Activated CD4-positive, alpha-beta memory T cell treated with anti-CD3 and anti-CD28 coated beads for 36 hours (primary cell): ENCODE measurements around the gene PPM1H. TPM values are rescaled to one million over a fixed set of nuclear protein-coding genes. Genes with fewer than 3 reads are reported as not detected.

Experiments
- CTCF ChIA-PET: fragments of 350-600 bp; sonication (Branson Sonifier 250); formaldehyde crosslinking; loops from one replicate; lab custom pipeline; 2021; ENCODE audit warnings: antibody characterized with exemption, inconsistent platforms; lab: Charles Lee
- POLR2A ChIA-PET: fragments of 350-600 bp; sonication (Branson Sonifier 250); formaldehyde crosslinking; loops from one replicate; lab custom pipeline; 2021; ENCODE audit warnings: antibody characterized with exemption; lab: Charles Lee
- DNase-seq: peaks from one replicate; pipeline ENCODE4 v3.0.0-alpha.2; 2020
- H3K27ac Mint-ChIP-seq: one replicate; pipeline ENCODE4 v1.8.0; 2021; ENCODE audit warnings: mixed read lengths
- H3K27me3 Mint-ChIP-seq: one replicate; pipeline ENCODE4 v1.8.0; 2021; ENCODE audit warnings: mixed read lengths
- H3K36me3 Mint-ChIP-seq: one replicate; pipeline ENCODE4 v1.8.0; 2021; ENCODE audit warnings: mixed read lengths
- H3K4me1 Mint-ChIP-seq: one replicate; pipeline ENCODE4 v1.8.0; 2021; ENCODE audit warnings: low read depth, mixed read lengths
- H3K4me3 Mint-ChIP-seq: one replicate; pipeline ENCODE4 v1.8.0; 2021; ENCODE audit warnings: mild to moderate bottlenecking, mixed read lengths
- H3K9me3 Mint-ChIP-seq: one replicate; pipeline ENCODE4 v1.8.0; 2021; ENCODE audit warnings: mixed read lengths
- intact Hi-C: fragments of 100-400 bp; cut with micrococcal nuclease; formaldehyde crosslinking; loops from one replicate; pipeline ENCODE4 v1.15.1; 2023
- total RNA-seq, 2 experiments: library from RNA; stranded (reverse); gene quantifications; one replicate each; pipeline ENCODE4 v1.2.3, GENCODE V29; 2021

Gene PPM1H
- total RNA-seq, 2 experiments from 2014 or later, result not detected

DNA sequence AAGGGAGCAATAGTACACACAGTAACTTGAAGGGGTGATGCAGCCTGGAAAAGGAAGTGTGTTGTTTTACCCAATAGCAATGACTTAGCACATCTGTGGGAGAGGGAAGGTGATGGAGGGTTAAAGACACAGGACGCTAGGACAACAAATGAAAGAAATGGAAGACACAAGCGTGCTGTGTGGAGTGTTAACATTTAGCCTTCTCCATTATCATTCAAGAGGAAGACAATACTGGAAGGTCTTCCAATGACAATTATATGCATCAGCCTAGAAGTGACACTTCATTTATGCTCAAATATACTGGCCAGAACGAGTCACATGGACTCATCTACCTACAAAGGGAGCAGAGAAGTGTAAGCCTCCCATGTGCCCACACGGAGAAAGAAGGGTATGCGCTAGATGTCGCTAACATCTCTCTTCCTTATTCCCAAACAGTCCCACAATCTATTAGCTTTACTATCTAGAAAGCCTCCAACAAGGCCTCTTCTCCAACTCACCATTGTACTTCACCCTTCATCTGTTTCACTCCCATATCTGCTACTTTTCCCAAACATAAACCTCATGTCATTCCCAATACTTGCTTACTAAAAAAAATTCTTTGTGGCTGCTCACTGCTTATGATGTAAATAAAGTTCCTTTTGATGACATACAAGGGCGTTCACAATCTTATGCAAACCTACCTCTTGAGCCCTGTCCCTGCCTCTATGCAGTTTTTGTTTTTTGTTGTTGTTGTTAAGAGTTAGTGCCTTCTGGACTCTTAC, 20.3 kb downstream of the PPM1H start:
- H3K36me3 Mint-ChIP-seq, result no peaks in the 10 kb centered on the region
- peaks cover 6% of the 10 kb centered on the region for H3K27me3 Mint-ChIP-seq
- no peaks in the 10 kb centered on the region for H3K9me3 Mint-ChIP-seq
- no peak overlapping the region for H3K27ac Mint-ChIP-seq
- ChIA-PET CTCF (no interaction called here), POLR2A (no interaction called here)
- H3K4me1 Mint-ChIP-seq, result no peaks in the 10 kb centered on the region
- intact Hi-C loops, result no loop called here
- H3K4me3 Mint-ChIP-seq, result no peak overlapping the region
- DNase-seq, result no peak

DNA sequence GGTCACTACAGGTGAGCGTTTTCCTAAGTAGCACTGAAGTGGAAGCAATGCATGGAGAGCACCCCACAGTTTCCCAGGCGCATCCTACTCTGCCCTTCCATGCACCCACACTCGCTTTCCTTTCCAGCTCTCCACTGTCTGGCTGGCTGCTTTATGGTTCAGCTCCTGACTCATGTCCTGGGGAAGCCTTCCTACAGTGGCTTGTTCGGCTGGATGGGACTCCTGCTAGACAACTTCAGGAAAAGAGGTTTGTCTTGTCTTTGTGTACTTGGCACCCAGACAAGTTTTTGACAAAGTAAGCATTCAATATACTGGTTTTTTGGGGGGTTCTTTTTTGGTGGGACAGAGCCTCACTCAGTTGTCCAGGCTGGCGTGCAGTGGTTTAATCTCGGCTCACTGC, 21.6 kb downstream of the PPM1H start:
- Mint-ChIP-seq H3K4me3 (no peak overlapping the region), H3K4me1 (no peaks in the 10 kb centered on the region), H3K27ac (no peak overlapping the region), H3K36me3 (no peaks in the 10 kb centered on the region), H3K27me3 (peaks cover 1% of the 10 kb centered on the region), H3K9me3 (no peaks in the 10 kb centered on the region)
- POLR2A ChIA-PET, result no interaction called here
- no peak for DNase-seq
- intact Hi-C loops, result no loop called here
- CTCF ChIA-PET, result no interaction called here

DNA sequence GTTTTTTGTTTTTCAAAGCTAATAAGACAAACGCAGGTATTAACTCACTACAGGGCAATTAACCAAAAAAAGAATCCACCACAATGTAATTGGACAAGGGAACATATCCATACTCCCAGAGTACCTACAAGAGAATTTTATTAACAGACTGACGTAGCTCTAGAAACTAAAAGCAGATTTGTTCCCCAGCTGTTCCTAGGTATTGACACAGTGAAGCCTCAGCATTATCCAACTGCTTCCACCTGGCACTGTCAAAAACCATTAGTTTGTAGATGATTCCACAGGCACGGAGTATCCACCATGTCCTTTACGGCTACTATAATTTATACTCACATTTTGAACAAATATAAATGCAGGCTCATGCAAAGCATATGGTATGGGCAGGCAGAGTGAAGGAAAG, 22.3 kb downstream of the PPM1H start:
- Mint-ChIP-seq H3K4me3 (no peak overlapping the region), H3K27me3 (peaks cover 1% of the 10 kb centered on the region), H3K36me3 (no peaks in the 10 kb centered on the region), H3K9me3 (no peaks in the 10 kb centered on the region), H3K27ac (no peak overlapping the region), H3K4me1 (no peaks in the 10 kb centered on the region)
- DNase-seq, result no peak
- intact Hi-C loops, result no loop called here
- ChIA-PET CTCF (no interaction called here), POLR2A (no interaction called here)

DNA sequence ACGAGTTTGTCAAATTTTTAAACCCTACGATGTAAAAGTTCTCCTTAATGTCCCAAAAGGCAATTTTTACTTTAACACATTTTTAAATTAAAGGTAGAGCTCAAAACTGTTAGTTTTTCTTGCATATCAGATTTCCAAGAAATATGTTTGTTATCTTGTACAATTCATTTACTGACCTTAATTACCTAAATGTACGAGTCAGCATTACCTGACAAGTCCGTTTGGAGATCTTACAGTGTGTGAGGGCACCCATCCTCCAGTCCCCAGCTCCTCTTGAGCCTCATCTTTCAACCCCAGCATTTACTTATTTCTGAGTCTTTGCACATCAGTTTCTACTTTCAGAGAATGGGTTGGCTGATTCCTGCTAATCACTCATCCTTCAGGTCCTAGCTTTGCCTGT, 23.7 kb downstream of the PPM1H start:
- no peaks in the 10 kb centered on the region for H3K36me3 Mint-ChIP-seq
- H3K27ac Mint-ChIP-seq, result no peak overlapping the region
- H3K27me3 Mint-ChIP-seq, result peaks cover 1% of the 10 kb centered on the region
- intact Hi-C loops, result no loop called here
- no peak overlapping the region for H3K4me3 Mint-ChIP-seq
- no peaks in the 10 kb centered on the region for H3K4me1 Mint-ChIP-seq
- no peaks in the 10 kb centered on the region for H3K9me3 Mint-ChIP-seq
- no peak for DNase-seq
- POLR2A ChIA-PET, result no interaction called here
- CTCF ChIA-PET, result no interaction called here

DNA sequence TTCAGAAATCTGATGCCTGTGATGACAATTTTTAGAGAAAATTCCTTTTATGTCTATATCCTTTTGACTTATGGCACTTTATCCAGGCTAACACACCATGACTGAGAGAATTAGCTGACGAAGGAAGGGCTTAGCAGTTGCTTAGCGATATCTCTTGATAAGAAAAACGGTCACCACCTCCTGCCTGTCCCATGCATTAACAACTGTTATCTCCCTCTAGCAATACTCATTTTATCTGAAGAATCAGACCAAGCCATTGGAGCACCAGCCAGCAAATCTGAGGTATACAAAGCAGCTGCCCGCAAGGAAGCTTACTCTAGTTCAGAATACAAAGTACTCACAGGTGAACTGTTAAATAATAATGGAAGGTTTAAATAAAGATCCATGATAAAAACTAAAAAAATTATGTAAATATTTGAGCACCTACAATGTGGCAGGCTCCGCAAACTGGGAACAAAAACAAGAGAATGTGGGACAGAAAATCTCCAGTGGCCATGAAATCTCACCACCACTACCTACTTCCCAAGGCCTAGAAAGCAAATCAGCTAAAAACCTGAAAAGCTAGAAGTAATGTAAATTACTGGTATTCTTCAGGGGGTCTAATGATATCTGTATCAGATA, 24.3 kb downstream of the PPM1H start:
- no peaks in the 10 kb centered on the region for H3K36me3 Mint-ChIP-seq
- CTCF ChIA-PET, result no interaction called here
- H3K27me3 Mint-ChIP-seq, result no peaks in the 10 kb centered on the region
- no peaks in the 10 kb centered on the region for H3K4me1 Mint-ChIP-seq
- DNase-seq, result no peak
- no peaks in the 10 kb centered on the region for H3K9me3 Mint-ChIP-seq
- intact Hi-C loops, result no loop called here
- POLR2A ChIA-PET, result no interaction called here
- no peak overlapping the region for H3K4me3 Mint-ChIP-seq
- no peak overlapping the region for H3K27ac Mint-ChIP-seq

DNA sequence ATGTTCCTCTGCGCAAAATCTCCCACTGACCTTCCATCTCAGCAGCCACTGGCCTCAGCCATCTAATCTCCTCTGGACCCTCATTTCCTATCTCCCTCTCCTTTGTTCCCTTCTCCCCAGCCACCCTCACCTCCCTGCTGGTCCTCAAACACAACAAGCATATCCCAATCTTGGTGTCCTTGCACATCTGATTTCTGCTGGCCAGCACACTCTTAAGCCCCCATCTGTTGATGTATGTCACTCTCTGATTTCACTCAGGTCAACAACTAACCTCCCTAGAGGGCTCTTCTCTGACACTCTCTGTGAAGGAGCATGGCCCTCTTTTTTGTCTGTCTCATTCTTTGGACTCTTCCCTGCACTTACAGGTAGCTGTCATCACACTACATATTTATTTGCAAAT, 25.6 kb downstream of the PPM1H start:
- POLR2A ChIA-PET, result no interaction called here
- no peaks in the 10 kb centered on the region for H3K36me3 Mint-ChIP-seq
- no peak overlapping the region for H3K27ac Mint-ChIP-seq
- intact Hi-C loops, result no loop called here
- no peak overlapping the region for H3K4me3 Mint-ChIP-seq
- no peak for DNase-seq
- CTCF ChIA-PET, result no interaction called here
- peaks cover 1% of the 10 kb centered on the region for H3K27me3 Mint-ChIP-seq
- H3K4me1 Mint-ChIP-seq, result no peaks in the 10 kb centered on the region
- H3K9me3 Mint-ChIP-seq, result no peaks in the 10 kb centered on the region

DNA sequence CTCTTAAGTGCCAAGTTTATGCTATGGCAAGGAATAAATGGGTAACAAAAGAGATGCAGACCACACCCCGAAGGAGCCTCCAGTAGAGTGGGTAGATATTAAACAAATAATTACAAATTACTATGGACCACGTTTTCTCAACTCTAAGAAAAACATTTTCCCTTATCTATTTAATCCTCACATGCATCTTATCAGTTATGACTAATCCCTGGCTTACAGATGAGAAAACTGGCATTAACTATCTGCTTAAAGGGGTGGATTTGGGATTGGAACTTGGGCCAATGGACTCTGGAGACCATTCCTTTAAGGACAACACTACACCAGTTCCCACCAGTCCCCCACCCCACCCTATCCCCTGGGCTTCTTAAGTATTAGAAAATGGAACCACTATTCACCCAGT, 26.3 kb downstream of the PPM1H start:
- H3K36me3 Mint-ChIP-seq, result no peaks in the 10 kb centered on the region
- H3K4me3 Mint-ChIP-seq, result no peak overlapping the region
- ChIA-PET CTCF (no interaction called here), POLR2A (no interaction called here)
- no peaks in the 10 kb centered on the region for H3K4me1 Mint-ChIP-seq
- DNase-seq, result no peak
- intact Hi-C loops, result no loop called here
- no peaks in the 10 kb centered on the region for H3K9me3 Mint-ChIP-seq
- H3K27ac Mint-ChIP-seq, result no peak overlapping the region
- peaks cover 2% of the 10 kb centered on the region for H3K27me3 Mint-ChIP-seq

DNA sequence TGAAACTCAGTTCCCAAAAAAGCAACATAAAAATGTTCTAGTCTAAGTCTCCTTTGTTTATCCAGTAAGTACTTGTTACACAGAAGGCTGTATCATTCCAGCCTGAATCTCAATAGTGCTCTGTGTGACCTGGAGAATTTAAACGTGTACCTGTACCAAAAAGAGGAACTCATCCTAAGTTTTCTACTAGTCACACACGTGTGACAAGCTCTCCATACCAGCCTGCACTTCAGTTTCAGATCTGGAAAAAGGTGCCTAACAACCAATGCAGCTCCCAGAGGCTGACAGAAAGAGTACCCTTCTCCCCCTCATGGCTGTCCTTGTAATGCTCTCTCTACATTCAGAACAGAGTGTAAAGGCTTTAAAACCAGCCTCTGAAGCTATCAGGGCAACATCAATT, 27.4 kb downstream of the PPM1H start:
- no peaks in the 10 kb centered on the region for H3K36me3 Mint-ChIP-seq
- no peaks in the 10 kb centered on the region for H3K9me3 Mint-ChIP-seq
- no peak overlapping the region for H3K4me3 Mint-ChIP-seq
- H3K27me3 Mint-ChIP-seq, result peaks cover 2% of the 10 kb centered on the region
- no peaks in the 10 kb centered on the region for H3K4me1 Mint-ChIP-seq
- intact Hi-C loops, result no loop called here
- no peak for DNase-seq
- POLR2A ChIA-PET, result no interaction called here
- CTCF ChIA-PET, result no interaction called here
- no peak overlapping the region for H3K27ac Mint-ChIP-seq

DNA sequence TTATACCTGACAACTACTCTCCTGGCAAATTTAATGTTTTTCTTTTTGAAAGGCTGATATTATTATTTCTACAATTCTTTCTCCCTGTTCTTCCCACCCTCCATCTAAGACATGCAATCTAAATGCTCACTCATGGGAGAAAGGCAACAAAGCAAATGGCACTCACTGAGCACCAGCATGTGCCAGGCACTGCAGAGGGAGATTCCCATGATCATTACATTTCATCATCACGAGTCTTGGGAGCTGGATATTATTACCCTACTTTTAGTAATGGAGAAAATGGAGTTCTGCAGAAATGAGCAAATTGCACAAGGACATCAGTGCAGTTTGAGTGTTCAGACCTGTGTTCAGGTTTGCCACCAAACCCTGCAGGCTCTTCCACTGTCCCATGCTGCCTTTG, 27.9 kb downstream of the PPM1H start:
- intact Hi-C loops, result no loop called here
- H3K4me1 Mint-ChIP-seq, result no peaks in the 10 kb centered on the region

DNA sequence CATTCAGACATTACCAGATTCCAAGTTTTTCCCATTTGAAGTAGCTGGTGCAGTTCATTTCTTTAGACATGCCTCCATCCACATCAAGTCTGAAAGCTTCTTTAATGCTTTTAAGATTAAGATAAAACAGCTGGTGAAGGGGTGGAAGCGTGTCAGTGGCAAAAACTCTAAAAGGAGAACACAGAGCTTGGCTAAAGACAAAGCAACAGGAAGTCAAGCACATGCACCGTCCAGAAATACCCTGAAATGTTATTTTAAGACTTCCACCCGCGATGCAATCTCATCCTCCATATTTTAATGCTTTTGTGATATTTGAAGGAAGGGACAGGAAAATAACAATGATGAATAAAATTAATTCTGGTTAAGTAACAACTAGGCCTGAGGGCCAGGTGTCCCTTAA, 31.8 kb downstream of the PPM1H start:
- Mint-ChIP-seq H3K9me3 (no peaks in the 10 kb centered on the region), H3K27ac (no peak overlapping the region), H3K27me3 (peaks cover 2% of the 10 kb centered on the region), H3K4me1 (no peaks in the 10 kb centered on the region), H3K36me3 (no peaks in the 10 kb centered on the region), H3K4me3 (no peak overlapping the region)
- ChIA-PET CTCF (no interaction called here), POLR2A (no interaction called here)
- intact Hi-C loops, result no loop called here
- DNase-seq, result no peak

More for the DNA sequence above, 27.9 kb downstream of the PPM1H start:
- no peak for DNase-seq
- Mint-ChIP-seq H3K36me3 (no peaks in the 10 kb centered on the region), H3K27me3 (peaks cover 2% of the 10 kb centered on the region), H3K4me3 (no peak overlapping the region), H3K9me3 (no peaks in the 10 kb centered on the region), H3K27ac (no peak overlapping the region)
- CTCF ChIA-PET, result no interaction called here
- POLR2A ChIA-PET, result no interaction called here

DNA sequence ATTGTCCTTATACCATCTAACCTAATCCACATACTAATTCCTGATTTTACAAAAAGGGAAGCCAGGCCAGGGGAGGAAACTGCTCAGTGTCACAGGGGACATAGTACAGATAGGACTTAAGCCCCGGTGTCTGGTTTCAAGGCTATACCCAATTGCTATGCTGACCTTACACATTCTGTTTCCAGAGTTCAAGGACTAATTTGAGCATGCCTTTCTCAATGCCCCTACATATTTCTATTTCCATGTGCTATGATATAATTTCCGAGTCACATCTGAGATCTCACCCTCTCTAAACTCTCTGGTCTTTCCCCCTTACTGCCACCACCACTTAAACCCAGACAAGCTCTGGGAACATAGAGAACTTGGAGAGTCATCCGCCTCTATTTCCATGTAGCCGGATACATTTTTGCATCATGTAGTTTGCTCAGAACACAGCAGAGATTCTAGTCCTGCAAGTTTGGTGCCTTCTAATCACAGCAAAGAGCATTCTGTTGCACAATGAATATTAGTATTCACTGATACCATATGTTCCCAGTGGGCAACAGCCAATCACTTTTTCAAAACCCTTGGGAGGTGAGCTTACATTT, 34.2 kb downstream of the PPM1H start:
- peaks cover 2% of the 10 kb centered on the region for H3K27me3 Mint-ChIP-seq
- H3K4me1 Mint-ChIP-seq, result no peaks in the 10 kb centered on the region
- H3K9me3 Mint-ChIP-seq, result no peaks in the 10 kb centered on the region
- H3K4me3 Mint-ChIP-seq, result no peak overlapping the region
- DNase-seq, result no peak
- H3K36me3 Mint-ChIP-seq, result no peaks in the 10 kb centered on the region
- no peak overlapping the region for H3K27ac Mint-ChIP-seq
- intact Hi-C loops, result no loop called here
- POLR2A ChIA-PET, result no interaction called here
- CTCF ChIA-PET, result no interaction called here

DNA sequence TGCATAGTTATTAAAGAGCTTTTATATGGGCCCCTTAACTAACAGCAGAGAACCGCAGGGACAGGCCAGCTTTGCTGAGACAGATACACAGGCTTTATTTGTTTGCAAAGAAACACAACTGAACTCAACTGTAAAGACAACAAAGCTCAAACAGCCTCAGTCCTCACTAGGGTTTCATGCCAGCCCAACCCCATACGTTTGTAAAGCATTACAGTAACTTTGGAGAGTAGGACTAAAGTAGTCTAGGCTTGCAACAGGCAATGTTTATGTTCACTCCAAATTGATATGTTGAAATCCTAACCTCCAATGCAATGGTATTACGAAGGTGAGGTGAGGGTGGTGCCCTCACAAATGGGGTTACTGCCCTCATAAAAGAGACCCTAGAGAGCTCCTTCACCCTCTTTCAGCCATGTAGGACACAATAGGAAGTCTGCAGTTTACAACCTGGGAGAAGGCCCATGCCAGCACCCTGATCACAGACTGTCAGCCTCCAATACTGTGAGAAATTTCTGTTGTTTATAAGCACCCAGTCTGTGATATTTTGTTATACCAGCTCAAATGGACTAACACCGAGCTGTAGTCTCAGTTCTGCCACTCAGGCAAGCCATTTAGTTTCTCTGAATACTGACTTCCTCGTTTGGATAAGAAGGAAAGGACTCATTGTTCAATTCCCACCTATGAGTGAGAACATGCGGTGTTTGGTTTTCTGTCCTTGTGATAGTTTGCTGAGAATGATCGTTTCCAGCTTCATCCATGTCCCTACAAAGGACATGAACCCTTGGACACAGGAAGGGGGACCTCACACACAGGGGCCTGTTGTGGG, 35.2 kb downstream of the PPM1H start:
- H3K27me3 Mint-ChIP-seq, result peaks cover 2% of the 10 kb centered on the region
- no peak overlapping the region for H3K27ac Mint-ChIP-seq
- H3K4me3 Mint-ChIP-seq, result no peak overlapping the region
- H3K36me3 Mint-ChIP-seq, result no peaks in the 10 kb centered on the region
- POLR2A ChIA-PET, result no interaction called here
- no peak for DNase-seq
- intact Hi-C loops, result no loop called here
- H3K9me3 Mint-ChIP-seq, result no peaks in the 10 kb centered on the region
- CTCF ChIA-PET, result no interaction called here
- H3K4me1 Mint-ChIP-seq, result no peaks in the 10 kb centered on the region
